ENCODE measurements around the gene MRPL44. TPM values are rescaled to one million over a fixed set of nuclear protein-coding genes. Genes with fewer than 3 reads are reported as not detected.

MRPL44 gene
- total and polyA plus RNA-seq, 2 of the 13 experiments (the other 11 are each of a cell fraction or from before 2014, with no cell fraction given) = 38.4 to 78.0 TPM

DNA sequence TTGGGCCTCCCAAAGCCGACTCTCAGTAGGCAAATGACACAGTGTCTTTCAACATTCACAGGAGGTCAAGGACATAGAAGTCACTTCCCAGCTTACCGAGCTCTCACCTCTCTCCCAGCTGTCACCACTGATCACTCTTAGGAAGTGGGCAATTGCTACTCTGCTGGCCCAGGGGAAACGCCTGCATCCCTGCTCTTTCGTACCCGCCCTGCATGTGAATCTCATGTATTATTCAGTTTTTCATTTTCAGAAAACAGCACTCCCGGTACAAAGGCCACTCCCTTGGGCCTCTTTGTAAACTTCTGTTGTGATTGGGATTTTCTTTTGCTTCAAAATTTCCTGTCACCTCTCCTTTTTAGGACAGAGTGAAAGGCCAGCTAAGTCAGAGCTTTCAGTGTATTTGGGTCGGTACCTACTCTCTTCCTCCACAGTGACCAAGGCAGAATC, 15.4 kb downstream of the MRPL44 start (continued):
- TF ChIP-seq, protein P1, sequence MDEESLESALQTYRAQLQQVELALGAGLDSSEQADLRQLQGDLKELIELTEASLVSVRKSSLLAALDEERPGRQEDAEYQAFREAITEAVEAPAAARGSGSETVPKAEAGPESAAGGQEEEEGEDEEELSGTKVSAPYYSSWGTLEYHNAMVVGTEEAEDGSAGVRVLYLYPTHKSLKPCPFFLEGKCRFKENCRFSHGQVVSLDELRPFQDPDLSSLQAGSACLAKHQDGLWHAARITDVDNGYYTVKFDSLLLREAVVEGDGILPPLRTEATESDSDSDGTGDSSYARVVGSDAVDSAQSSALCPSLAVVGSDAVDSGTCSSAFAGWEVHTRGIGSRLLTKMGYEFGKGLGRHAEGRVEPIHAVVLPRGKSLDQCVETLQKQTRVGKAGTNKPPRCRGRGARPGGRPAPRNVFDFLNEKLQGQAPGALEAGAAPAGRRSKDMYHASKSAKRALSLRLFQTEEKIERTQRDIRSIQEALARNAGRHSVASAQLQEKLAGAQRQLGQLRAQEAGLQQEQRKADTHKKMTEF (CRISPR knock-in tag; IDR thresholded peaks at IDR 0.05) = peak; percentile 51; the same call in 1 of the 2 replicates
- TF ChIP-seq, protein P2, sequence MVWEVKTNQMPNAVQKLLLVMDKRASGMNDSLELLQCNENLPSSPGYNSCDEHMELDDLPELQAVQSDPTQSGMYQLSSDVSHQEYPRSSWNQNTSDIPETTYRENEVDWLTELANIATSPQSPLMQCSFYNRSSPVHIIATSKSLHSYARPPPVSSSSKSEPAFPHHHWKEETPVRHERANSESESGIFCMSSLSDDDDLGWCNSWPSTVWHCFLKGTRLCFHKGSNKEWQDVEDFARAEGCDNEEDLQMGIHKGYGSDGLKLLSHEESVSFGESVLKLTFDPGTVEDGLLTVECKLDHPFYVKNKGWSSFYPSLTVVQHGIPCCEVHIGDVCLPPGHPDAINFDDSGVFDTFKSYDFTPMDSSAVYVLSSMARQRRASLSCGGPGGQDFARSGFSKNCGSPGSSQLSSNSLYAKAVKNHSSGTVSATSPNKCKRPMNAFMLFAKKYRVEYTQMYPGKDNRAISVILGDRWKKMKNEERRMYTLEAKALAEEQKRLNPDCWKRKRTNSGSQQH (CRISPR knock-in tag; IDR thresholded peaks at IDR 0.05; ENCODE audit: low read depth) = 0 out of 2 replicates have a peak, but pooled peaks have one; percentile 52
- TF ChIP-seq CEBPG (CRISPR knock-in tag; IDR thresholded peaks at IDR 0.05) = peak; percentile 50
- TF ChIP-seq ZNF282 (IDR thresholded peaks at IDR 0.05; ENCODE audit: partially characterized antibody) = no peak

DNA sequence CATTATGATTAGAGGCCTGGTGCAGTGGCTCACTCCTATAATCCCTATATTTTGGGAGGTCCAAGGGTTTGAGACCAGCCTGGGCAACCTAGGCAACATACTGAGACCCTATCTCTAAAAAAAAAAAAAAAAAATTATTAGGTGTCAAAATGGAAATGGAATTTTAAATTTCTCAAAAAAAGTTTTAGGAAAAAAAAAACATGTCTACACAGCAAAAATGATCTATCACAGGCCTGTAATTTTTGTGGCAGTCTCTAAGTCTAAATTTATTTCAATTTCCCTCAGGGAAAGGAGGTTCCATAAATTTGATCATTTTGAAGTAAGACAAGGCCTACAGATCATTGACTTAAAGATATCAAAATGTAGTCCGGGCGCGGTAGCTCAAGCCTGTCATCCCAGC, 16.3 kb downstream of the MRPL44 start:
- H2AFZ ChIP-seq (ENCODE audit: low read length) = no peak overlapping the region
- BruUV-seq (replicated peaks) = no TSS peak
- in situ Hi-C loops (cut with HindIII; ENCODE audit: extremely low pct_ligation_motif_present, low pct_unique_long_range_greater_than_20kb) = no loop called here
- no peak overlapping the region for H3K9ac ChIP-seq (ENCODE audit: insufficient read depth, low read depth, low read length)
- no peak for TF ChIP-seq RARG (CRISPR knock-in tag; IDR thresholded peaks at IDR 0.05; ENCODE audit: low read depth)
- 0 out of 2 replicates have a peak, but pooled peaks have one; percentile 26 for TF ChIP-seq MAFF (IDR thresholded peaks at IDR 0.05; ENCODE audit: low read depth, low read length)
- TF ChIP-seq KDM2A (CRISPR knock-in tag; IDR thresholded peaks at IDR 0.05; ENCODE audit: borderline replicate concordance, low read depth) = no peak
- TF ChIP-seq MAFK (conservative IDR thresholded peaks at IDR 0.05 in 1 of 2, IDR thresholded peaks at IDR 0.05 in 1 of 2; ENCODE audit: low read length in 2 of 2) = peak; percentile 11 to 80; a peak in 2 of 4 replicates
- TF ChIP-seq, protein P3, sequence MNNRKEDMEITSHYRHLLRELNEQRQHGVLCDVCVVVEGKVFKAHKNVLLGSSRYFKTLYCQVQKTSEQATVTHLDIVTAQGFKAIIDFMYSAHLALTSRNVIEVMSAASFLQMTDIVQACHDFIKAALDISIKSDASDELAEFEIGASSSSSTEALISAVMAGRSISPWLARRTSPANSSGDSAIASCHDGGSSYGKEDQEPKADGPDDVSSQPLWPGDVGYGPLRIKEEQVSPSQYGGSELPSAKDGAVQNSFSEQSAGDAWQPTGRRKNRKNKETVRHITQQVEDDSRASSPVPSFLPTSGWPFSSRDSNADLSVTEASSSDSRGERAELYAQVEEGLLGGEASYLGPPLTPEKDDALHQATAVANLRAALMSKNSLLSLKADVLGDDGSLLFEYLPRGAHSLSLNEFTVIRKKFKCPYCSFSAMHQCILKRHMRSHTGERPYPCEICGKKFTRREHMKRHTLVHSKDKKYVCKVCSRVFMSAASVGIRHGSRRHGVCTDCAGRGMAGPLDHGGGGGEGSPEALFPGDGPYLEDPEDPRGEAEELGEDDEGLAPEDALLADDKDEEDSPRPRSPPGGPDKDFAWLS (CRISPR knock-in tag; IDR thresholded peaks at IDR 0.05; ENCODE audit: borderline replicate concordance) = no peak
- ChIA-PET POLR2A (interaction anchor here (0.9 kb wide), 1 partner anchor 20 kb away, joined by 3 read pairs; no protein-coding TSS in a partner anchor), CTCF (ENCODE audit: low intra/inter-chr PET ratio, low total read pairs) (interaction anchor here (1.4 kb wide), 1 partner anchor 311 kb away, joined by 5 read pairs; no protein-coding TSS in a partner anchor)
- H3K27me3 ChIP-seq (ENCODE audit: control insufficient read depth in 1 of 2, insufficient read depth in 2 of 2, low read length in 2 of 2) = no peaks in the 10 kb centered on the region
- no peak overlapping the region for H3K4me2 ChIP-seq (ENCODE audit: low read depth, low read length)
- H3K27ac ChIP-seq (ENCODE audit: extremely low read length, insufficient read depth, low read length) = no peak overlapping the region
- no peak overlapping the region for H3K4me3 ChIP-seq (replicated peaks in 1 of 3; ENCODE audit: insufficient read depth in 1 of 3, low read depth in 2 of 3, low read length in 3 of 3)
- intact Hi-C loops (cut with micrococcal nuclease; ENCODE audit: unreplicated experiment) = loop anchor here (2.0 kb wide), 1 partner anchor 65 kb away; the partner anchor contains the start of gene SERPINE2
- H4K20me1 ChIP-seq (ENCODE audit: insufficient read depth, low read length) = no peaks in the 10 kb centered on the region
- no peaks in the 10 kb centered on the region; a peak in 1 of 5 replicates for H3K36me3 ChIP-seq (replicated peaks in 1 of 2; ENCODE audit: control insufficient read depth in 1 of 2, insufficient read depth in 2 of 2, low read length in 2 of 2)
- H3K9me3 ChIP-seq (ENCODE audit: low read length) = no peaks in the 10 kb centered on the region
- WGBS (ENCODE audit: low lambda C conversion rate) = 98% methylated on average over 3 of the region's 3 CpGs
- H3K79me2 ChIP-seq (ENCODE audit: insufficient read depth, low read length) = no peaks in the 10 kb centered on the region
- no peak for ATAC-seq
- H3K4me1 ChIP-seq (ENCODE audit: insufficient read depth, low read length) = peaks cover 16% of the 10 kb centered on the region
- no peak for FAIRE-seq
- DNase-seq (ENCODE audit: low spot score) = no peak

All from HepG2 (cell line).